HepG2 (cell line): ENCODE data around the gene TBC1D25. TPM values are rescaled to one million over a fixed set of nuclear protein-coding genes. Genes with fewer than 3 reads are reported as not detected.

ENCODE experiments used
- ATAC-seq: fragments of 200-7000 bp; cut with Tn5 transposase; 3 replicates; pipeline ENCODE4 v1.9.1; 2020; ENCODE audit warnings: mild to moderate bottlenecking, moderate library complexity
- BruUV-seq: library from RNA; stranded (reverse); fragments of 400-500 nt; replicated peaks from 2 replicates; lab custom pipeline; 2021; lab: Mats Ljungman, UMichigan
- CTCF ChIA-PET: fragments of 300-600 bp; formaldehyde crosslinking; extraction: SDS; loops from one replicate; lab custom pipeline; 2021; ENCODE audit warnings: low total read pairs, inconsistent platforms, low intra/inter-chr PET ratio; lab: Yijun Ruan, JAX
- POLR2A ChIA-PET: fragments of 350-600 bp; sonication (Branson Sonifier 250); formaldehyde crosslinking; loops from one replicate; lab custom pipeline; 2020; ENCODE audit warnings: antibody characterized with exemption, inconsistent platforms; lab: Yijun Ruan, JAX
- DNase-seq: peaks from one replicate; pipeline ENCODE4 v3.0.0-alpha.2; 2015; ENCODE audit warnings: low spot score
- FAIRE-seq: peaks from 3 replicates; lab custom pipeline; 2011; peaks lifted over from hg19 to GRCh38; lab: Jason Lieb, UNC
- H2AFZ ChIP-seq: one replicate; pipeline ENCODE4 v1.6.1; 2011; ENCODE audit warnings: low read length, inconsistent platforms
- H3K27ac ChIP-seq: fragments of 300-600 bp; 3 replicates; pipeline ENCODE4 v1.8.0; 2011; ENCODE audit warnings: mixed run types, mild to moderate bottlenecking, mixed read lengths, low read length, inconsistent platforms; ENCODE audit not compliant: insufficient read depth; ENCODE audit errors: extremely low read length
- H3K27me3 ChIP-seq, 2 experiments: fragments of 200-600 bp in 1 of 2; 2 replicates in 1 of 2; 3 replicates in 1 of 2; pipeline versions ENCODE4 v1.6.0 to v1.8.0; 2011; ENCODE audit warnings: low read length in 2 of 2, mild to moderate bottlenecking in 2 of 2, moderate library complexity in 2 of 2, inconsistent platforms in 1 of 2; ENCODE audit not compliant: insufficient read depth in 2 of 2, control insufficient read depth in 1 of 2
- H3K36me3 ChIP-seq, 2 experiments: fragments of 200-600 bp in 1 of 2; replicated peaks in 1 of 2; 2 replicates in 1 of 2; 3 replicates in 1 of 2; pipeline versions ENCODE4 v1.5.1 to v1.8.0; 2011; ENCODE audit warnings: low read length in 2 of 2, inconsistent platforms in 1 of 2; ENCODE audit not compliant: insufficient read depth in 2 of 2, control insufficient read depth in 1 of 2
- H3K4me1 ChIP-seq: 2 replicates; pipeline ENCODE4 v1.5.1; 2012; ENCODE audit warnings: low read length, inconsistent platforms; ENCODE audit not compliant: insufficient read depth
- H3K4me2 ChIP-seq: 2 replicates; pipeline ENCODE4 v1.6.0; 2011; ENCODE audit warnings: low read depth, low read length, inconsistent platforms
- H3K4me3 ChIP-seq, 3 experiments: fragments of 200-600 bp in 1 of 3; sonication (generic), shearing (Covaris generic) in 1 of 3; replicated peaks in 1 of 3; 2 replicates each; pipeline ENCODE4 v1.5.1; 2011 to 2016; ENCODE audit warnings: low read length in 3 of 3, inconsistent platforms in 2 of 3, low read depth in 2 of 3, mild to moderate bottlenecking in 2 of 3, control low read depth in 1 of 3, mixed read lengths in 1 of 3; ENCODE audit not compliant: insufficient read depth in 1 of 3
- H3K79me2 ChIP-seq: one replicate; pipeline ENCODE4 v1.6.1; 2011; ENCODE audit warnings: low read length, inconsistent platforms; ENCODE audit not compliant: insufficient read depth
- H3K9ac ChIP-seq: 2 replicates; pipeline ENCODE4 v1.6.0; 2011; ENCODE audit warnings: mild to moderate bottlenecking, low read depth, low read length, inconsistent platforms; ENCODE audit not compliant: insufficient read depth
- H3K9me3 ChIP-seq: 2 replicates; pipeline ENCODE4 v1.5.1; 2012; ENCODE audit warnings: mild to moderate bottlenecking, low read length
- H4K20me1 ChIP-seq: 2 replicates; pipeline ENCODE4 v1.6.0; 2011; ENCODE audit warnings: inconsistent platforms, mild to moderate bottlenecking, low read length, moderate library complexity; ENCODE audit not compliant: insufficient read depth
- HNF4G ChIP-seq, 2 experiments: sonication (generic) in 1 of 2; formaldehyde crosslinking in 1 of 2; IDR thresholded peaks; 2 replicates each; pipeline versions ENCODE4 v1.4.0 to v1.6.1; 2011 to 2020; ENCODE audit warnings: borderline replicate concordance in 2 of 2, low read depth in 2 of 2, mild to moderate bottlenecking in 2 of 2, low read length in 1 of 2, missing genetic modification reagents in 1 of 2, moderate library complexity in 1 of 2
- IRF2 ChIP-seq: IDR thresholded peaks from 2 replicates; pipeline ENCODE4 v1.6.1; 2018; ENCODE audit warnings: missing genetic modification reagents, missing compliant biosample characterization
- KDM1A ChIP-seq: IDR thresholded peaks from 2 replicates; pipeline ENCODE4 v1.6.1; 2016; ENCODE audit warnings: missing compliant biosample characterization
- NFYC ChIP-seq: IDR thresholded peaks from 2 replicates; pipeline ENCODE4 v1.6.1; 2016; ENCODE audit warnings: missing genetic modification reagents, missing compliant biosample characterization
- NPAS2 ChIP-seq: sonication (generic); formaldehyde crosslinking; IDR thresholded peaks from 2 replicates; pipeline ENCODE4 v1.8.0; 2022; ENCODE audit warnings: mild to moderate bottlenecking, missing genetic modification reagents, borderline replicate concordance
- NRL ChIP-seq: sonication (generic); formaldehyde crosslinking; IDR thresholded peaks from 2 replicates; pipeline ENCODE4 v1.5.0; 2020; ENCODE audit warnings: missing genetic modification reagents, mild to moderate bottlenecking, moderate library complexity, borderline replicate concordance
- RFX5 ChIP-seq: IDR thresholded peaks from 2 replicates; pipeline ENCODE4 v1.6.1; 2011; ENCODE audit warnings: low read depth, low read length, improper control_type of control experiment
- SOX6 ChIP-seq, 2 experiments: fragments of 450-650 bp in 1 of 2; sonication (generic) in 1 of 2; formaldehyde crosslinking in 1 of 2; IDR thresholded peaks; 2 replicates each; pipeline versions ENCODE4 v1.4.0 to v1.6.1; 2017 to 2020; ENCODE audit warnings: antibody characterized with exemption in 1 of 2, mild to moderate bottlenecking in 1 of 2, missing genetic modification reagents in 1 of 2
- SYNCRIP ChIP-seq: fragments of 200-400 bp; formaldehyde crosslinking; IDR thresholded peaks from 2 replicates; pipeline ENCODE4 v1.6.1; 2018; ENCODE audit warnings: mild to moderate bottlenecking, low read depth, low read length; ENCODE audit not compliant: insufficient read depth
- TBP ChIP-seq: sonication (generic); formaldehyde crosslinking; IDR thresholded peaks from 2 replicates; pipeline ENCODE4 v1.5.0; 2020; ENCODE audit warnings: missing genetic modification reagents
- ZMYM2 ChIP-seq: sonication (generic); formaldehyde crosslinking; IDR thresholded peaks from 2 replicates; pipeline ENCODE4 v1.8.0; 2022; ENCODE audit warnings: mild to moderate bottlenecking, missing genetic modification reagents
- ZNF543 ChIP-seq: sonication (generic); formaldehyde crosslinking; IDR thresholded peaks from 2 replicates; pipeline ENCODE4 v1.4.0; 2020; ENCODE audit warnings: mild to moderate bottlenecking, missing genetic modification reagents
- ZNF572 ChIP-seq: sonication (generic); formaldehyde crosslinking; IDR thresholded peaks from 2 replicates; pipeline ENCODE4 v1.5.1; 2020; ENCODE audit warnings: mild to moderate bottlenecking, missing genetic modification reagents
- ZNF619 ChIP-seq: sonication (generic); formaldehyde crosslinking; IDR thresholded peaks from 2 replicates; pipeline ENCODE4 v1.4.0; 2020; ENCODE audit warnings: mild to moderate bottlenecking, missing genetic modification reagents
- whole genome bisulfite sequencing: methylation state at CpG from one replicate; pipeline ENCODE4 v1.1.6; 2017; ENCODE audit warnings: low lambda C conversion rate; 5-methylcytosine and 5-hydroxymethylcytosine counted together
- in situ Hi-C: cut with HindIII; loops from 2 replicates; pipeline ENCODE4 v1.10.0; 2017; ENCODE audit warnings: low pct_unique_long_range_greater_than_20kb; ENCODE audit not compliant: extremely low pct_ligation_motif_present
- intact Hi-C: fragments of 100-400 bp; cut with micrococcal nuclease; formaldehyde crosslinking; loops from one replicate; pipeline ENCODE4 v1.10.0; 2022; ENCODE audit not compliant: unreplicated experiment
- polyA plus RNA-seq, 8 experiments: library from polyadenylated mRNA; depleted of rRNA in 3 of 8; stranded (reverse) in 7 of 8; unstranded in 1 of 8; fragments of >200 nt; fragmentation: Illumina TruSeq in 4 of 8; extraction: Trizol in 4 of 8; gene quantifications; 2 replicates each; pipeline versions ENCODE4 v1.2.1 to v1.2.3, GENCODE V29; 2011 to 2016; ENCODE audit warnings: low read depth in 4 of 8, missing spikeins in 1 of 8, mixed read lengths in 1 of 8; ENCODE audit not compliant: insufficient read depth in 1 of 8
- total RNA-seq, 5 experiments: library from RNA; depleted of rRNA; stranded (reverse); fragments of >200 nt; fragmentation: Illumina TruSeq; extraction: Trizol; gene quantifications; 2 replicates each; pipeline ENCODE4 v1.2.3, GENCODE V29; 2016; ENCODE audit warnings: low read depth in 1 of 5
- TF ChIP-seq, protein P1 (sequence below), 2 experiments: sonication (generic) in 1 of 2; formaldehyde crosslinking in 1 of 2; IDR thresholded peaks; 2 replicates each; pipeline versions ENCODE4 v1.6.1 to v1.9.0; 2014 to 2022; ENCODE audit warnings: antibody characterized with exemption in 1 of 2, borderline replicate concordance in 1 of 2, inconsistent platforms in 1 of 2, low read depth in 1 of 2, missing genetic modification reagents in 1 of 2
- TF ChIP-seq, protein P2 (sequence below): sonication (generic); formaldehyde crosslinking; IDR thresholded peaks from 2 replicates; pipeline ENCODE4 v1.5.1; 2020; ENCODE audit warnings: missing genetic modification reagents, mild to moderate bottlenecking, borderline replicate concordance

TBC1D25 gene
- total and polyA plus RNA-seq, 2 of the 13 experiments (the other 11 are each of a cell fraction or from before 2014, with no cell fraction given) = 3.5 to 4.7 TPM

DNA sequence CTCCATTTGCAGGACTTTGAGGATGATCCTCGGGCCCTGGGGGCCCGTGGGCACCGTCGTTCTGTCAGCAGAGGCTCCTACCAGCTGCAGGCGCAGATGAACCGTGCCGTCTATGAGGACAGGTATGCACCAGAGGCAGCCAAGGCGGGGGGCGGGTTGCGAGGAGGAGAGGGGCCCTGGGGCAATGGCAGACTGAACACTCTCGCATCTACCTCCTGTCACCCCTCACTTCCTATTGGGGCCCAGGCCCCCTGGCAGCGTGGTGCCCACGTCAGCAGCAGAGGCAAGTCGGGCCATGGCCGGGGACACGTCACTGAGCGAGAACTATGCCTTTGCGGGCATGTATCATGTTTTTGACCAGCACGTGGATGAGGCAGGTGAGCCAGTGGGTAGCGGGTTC lies 59.8 kb downstream of the TBC1D25 start (continued):
- TF ChIP-seq ZNF619 (CRISPR knock-in tag) (no peak), ZMYM2 (CRISPR knock-in tag) (no peak), SYNCRIP (no peak), NPAS2 (CRISPR knock-in tag) (no peak), TBP (CRISPR knock-in tag) (no peak), RFX5 (no peak), NRL (no peak)

DNA sequence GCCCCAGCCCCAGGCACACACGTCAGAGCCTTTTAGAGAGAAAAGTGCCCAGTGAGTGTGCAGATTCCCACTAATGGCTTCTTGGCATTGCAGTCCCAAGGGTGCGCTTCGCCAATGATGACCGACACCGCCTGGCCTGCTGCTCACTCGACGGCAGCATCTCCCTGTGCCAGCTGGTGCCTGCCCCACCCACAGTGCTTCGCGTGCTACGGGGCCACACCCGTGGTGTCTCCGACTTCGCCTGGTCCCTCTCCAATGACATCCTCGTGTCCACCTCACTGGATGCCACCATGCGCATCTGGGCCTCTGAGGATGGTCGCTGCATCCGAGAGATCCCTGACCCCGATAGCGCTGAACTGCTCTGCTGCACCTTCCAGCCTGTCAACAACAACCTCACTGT lies 60.7 kb downstream of the TBC1D25 start:
- no peak for ATAC-seq
- Histone ChIP-seq H3K9ac (no peak overlapping the region), H3K79me2 (no peaks in the 10 kb centered on the region), H3K27me3 (no peaks in the 10 kb centered on the region), H3K4me3 (no peak overlapping the region), H2AFZ (no peak overlapping the region), H3K27ac (no peak overlapping the region), H3K4me1 (peaks cover 17% of the 10 kb centered on the region), H3K9me3 (no peaks in the 10 kb centered on the region), H3K36me3 (peaks cover 2 to 5% of the 10 kb centered on the region in 2 experiments; a peak in 3 of 5 replicates), H3K4me2 (no peak overlapping the region), H4K20me1 (no peaks in the 10 kb centered on the region)
- no peak for DNase-seq
- intact Hi-C loops = no loop called here
- in situ Hi-C loops = no loop called here
- POLR2A ChIA-PET = no interaction called here
- no TSS peak for BruUV-seq
- WGBS = 98% methylated on average over 9 of the region's 19 CpGs
- FAIRE-seq = no peak
- CTCF ChIA-PET = no interaction called here
- TF ChIP-seq KDM1A (CRISPR knock-in tag) (no peak), IRF2 (CRISPR knock-in tag) (no peak), HNF4G (IDR thresholded peaks at IDR 0.05; ENCODE audit: borderline replicate concordance, low read depth, low read length) (no peak), HNF4G (CRISPR knock-in tag; IDR thresholded peaks at IDR 0.05; ENCODE audit: borderline replicate concordance, low read depth) (no peak), NFYC (CRISPR knock-in tag) (no peak), ZNF543 (CRISPR knock-in tag) (no peak), SOX6 (IDR thresholded peaks at IDR 0.05) (no peak), SOX6 (CRISPR knock-in tag; IDR thresholded peaks at IDR 0.05) (no peak), ZNF572 (CRISPR knock-in tag) (no peak)
- TF ChIP-seq, protein P1, sequence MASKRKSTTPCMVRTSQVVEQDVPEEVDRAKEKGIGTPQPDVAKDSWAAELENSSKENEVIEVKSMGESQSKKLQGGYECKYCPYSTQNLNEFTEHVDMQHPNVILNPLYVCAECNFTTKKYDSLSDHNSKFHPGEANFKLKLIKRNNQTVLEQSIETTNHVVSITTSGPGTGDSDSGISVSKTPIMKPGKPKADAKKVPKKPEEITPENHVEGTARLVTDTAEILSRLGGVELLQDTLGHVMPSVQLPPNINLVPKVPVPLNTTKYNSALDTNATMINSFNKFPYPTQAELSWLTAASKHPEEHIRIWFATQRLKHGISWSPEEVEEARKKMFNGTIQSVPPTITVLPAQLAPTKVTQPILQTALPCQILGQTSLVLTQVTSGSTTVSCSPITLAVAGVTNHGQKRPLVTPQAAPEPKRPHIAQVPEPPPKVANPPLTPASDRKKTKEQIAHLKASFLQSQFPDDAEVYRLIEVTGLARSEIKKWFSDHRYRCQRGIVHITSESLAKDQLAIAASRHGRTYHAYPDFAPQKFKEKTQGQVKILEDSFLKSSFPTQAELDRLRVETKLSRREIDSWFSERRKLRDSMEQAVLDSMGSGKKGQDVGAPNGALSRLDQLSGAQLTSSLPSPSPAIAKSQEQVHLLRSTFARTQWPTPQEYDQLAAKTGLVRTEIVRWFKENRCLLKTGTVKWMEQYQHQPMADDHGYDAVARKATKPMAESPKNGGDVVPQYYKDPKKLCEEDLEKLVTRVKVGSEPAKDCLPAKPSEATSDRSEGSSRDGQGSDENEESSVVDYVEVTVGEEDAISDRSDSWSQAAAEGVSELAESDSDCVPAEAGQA (IDR thresholded peaks at IDR 0.05; ENCODE audit: low read depth) = no peak
- TF ChIP-seq, protein P1 (CRISPR knock-in tag; IDR thresholded peaks at IDR 0.05; ENCODE audit: borderline replicate concordance) = no peak
- TF ChIP-seq, protein P2, sequence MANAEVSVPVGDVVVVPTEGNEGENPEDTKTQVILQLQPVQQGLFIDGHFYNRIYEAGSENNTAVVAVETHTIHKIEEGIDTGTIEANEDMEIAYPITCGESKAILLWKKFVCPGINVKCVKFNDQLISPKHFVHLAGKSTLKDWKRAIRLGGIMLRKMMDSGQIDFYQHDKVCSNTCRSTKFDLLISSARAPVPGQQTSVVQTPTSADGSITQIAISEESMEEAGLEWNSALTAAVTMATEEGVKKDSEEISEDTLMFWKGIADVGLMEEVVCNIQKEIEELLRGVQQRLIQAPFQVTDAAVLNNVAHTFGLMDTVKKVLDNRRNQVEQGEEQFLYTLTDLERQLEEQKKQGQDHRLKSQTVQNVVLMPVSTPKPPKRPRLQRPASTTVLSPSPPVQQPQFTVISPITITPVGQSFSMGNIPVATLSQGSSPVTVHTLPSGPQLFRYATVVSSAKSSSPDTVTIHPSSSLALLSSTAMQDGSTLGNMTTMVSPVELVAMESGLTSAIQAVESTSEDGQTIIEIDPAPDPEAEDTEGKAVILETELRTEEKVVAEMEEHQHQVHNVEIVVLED (CRISPR knock-in tag) = no peak
